HEK293 (cell line): ENCODE results near the gene PTCRA.

Source experiments
- KLF10 ChIP-seq: fragments of 450-650 bp; IDR thresholded peaks from 2 replicates; pipeline ENCODE4 v1.5.1; 2018; ENCODE audit warnings: missing biosample characterization, mild to moderate bottlenecking, missing genetic modification characterization
- PRDM10 ChIP-seq: fragments of 450-650 bp; formaldehyde crosslinking; IDR thresholded peaks from 2 replicates; pipeline ENCODE4 v1.5.1; 2016; ENCODE audit warnings: missing biosample characterization, missing genetic modification characterization
- PRDM2 ChIP-seq: fragments of 450-650 bp; formaldehyde crosslinking; IDR thresholded peaks from 2 replicates; pipeline ENCODE4 v1.5.1; 2016; ENCODE audit warnings: missing biosample characterization, missing genetic modification characterization, borderline replicate concordance
- YY2 ChIP-seq: fragments of 450-650 bp; formaldehyde crosslinking; IDR thresholded peaks from 2 replicates; pipeline ENCODE4 v1.5.1; 2016; ENCODE audit warnings: missing biosample characterization, missing genetic modification characterization
- ZBTB20 ChIP-seq: fragments of 450-650 bp; formaldehyde crosslinking; IDR thresholded peaks from 2 replicates; pipeline ENCODE4 v1.5.1; 2016; ENCODE audit warnings: missing biosample characterization, missing genetic modification characterization
- ZBTB6 ChIP-seq: fragments of 450-650 bp; formaldehyde crosslinking; IDR thresholded peaks from 2 replicates; pipeline ENCODE4 v1.5.1; 2017; ENCODE audit warnings: missing biosample characterization, missing genetic modification characterization
- ZBTB7A ChIP-seq: fragments of 450-650 bp; formaldehyde crosslinking; IDR thresholded peaks from 2 replicates; pipeline ENCODE4 v1.5.1; 2016; ENCODE audit warnings: low read depth, missing biosample characterization, missing genetic modification characterization
- ZBTB8A ChIP-seq: fragments of 450-650 bp; formaldehyde crosslinking; IDR thresholded peaks from 2 replicates; pipeline ENCODE4 v1.5.1; 2016; ENCODE audit warnings: missing biosample characterization, missing genetic modification characterization
- ZNF114 ChIP-seq: fragments of 450-650 bp; formaldehyde crosslinking; IDR thresholded peaks from 2 replicates; pipeline ENCODE4 v1.5.0; 2017; ENCODE audit warnings: missing biosample characterization, missing genetic modification characterization
- ZNF24 ChIP-seq: fragments of 450-650 bp; formaldehyde crosslinking; IDR thresholded peaks from 2 replicates; pipeline ENCODE4 v1.5.1; 2016; ENCODE audit warnings: missing biosample characterization, missing genetic modification characterization
- ZNF266 ChIP-seq: fragments of 450-650 bp; formaldehyde crosslinking; IDR thresholded peaks from 2 replicates; pipeline ENCODE4 v1.5.1; 2016; ENCODE audit warnings: missing biosample characterization, missing genetic modification characterization, low read depth
- ZNF366 ChIP-seq: fragments of 450-650 bp; formaldehyde crosslinking; conservative IDR thresholded peaks from 2 replicates; pipeline ENCODE4 v1.5.1; 2016; ENCODE audit warnings: missing biosample characterization, missing genetic modification characterization
- ZNF391 ChIP-seq: fragments of 450-650 bp; formaldehyde crosslinking; IDR thresholded peaks from 2 replicates; pipeline ENCODE4 v1.5.1; 2016; ENCODE audit warnings: low read depth, missing biosample characterization, missing genetic modification characterization, borderline replicate concordance
- ZNF398 ChIP-seq: fragments of 450-650 bp; formaldehyde crosslinking; IDR thresholded peaks from 2 replicates; pipeline ENCODE4 v1.5.1; 2017; ENCODE audit warnings: missing biosample characterization, missing genetic modification characterization
- ZNF488 ChIP-seq: fragments of 450-650 bp; formaldehyde crosslinking; IDR thresholded peaks from 2 replicates; pipeline ENCODE4 v1.5.1; 2016; ENCODE audit warnings: missing biosample characterization, missing genetic modification characterization
- ZNF549 ChIP-seq: fragments of 450-650 bp; IDR thresholded peaks from 2 replicates; pipeline ENCODE4 v1.5.1; 2018; ENCODE audit warnings: missing biosample characterization, missing genetic modification characterization, mild to moderate bottlenecking, inconsistent platforms, moderate library complexity
- ZNF555 ChIP-seq: fragments of 450-650 bp; formaldehyde crosslinking; conservative IDR thresholded peaks from 2 replicates; pipeline ENCODE4 v1.5.1; 2017; ENCODE audit warnings: missing biosample characterization, mild to moderate bottlenecking, missing genetic modification characterization, inconsistent platforms
- ZNF561 ChIP-seq: fragments of 450-650 bp; IDR thresholded peaks from 2 replicates; pipeline ENCODE4 v1.5.1; 2018; ENCODE audit warnings: missing biosample characterization, missing genetic modification characterization, borderline replicate concordance
- ZNF645 ChIP-seq: fragments of 450-650 bp; formaldehyde crosslinking; IDR thresholded peaks from 2 replicates; pipeline ENCODE4; 2016; ENCODE audit warnings: missing biosample characterization, missing genetic modification characterization
- ZNF692 ChIP-seq: fragments of 450-650 bp; formaldehyde crosslinking; IDR thresholded peaks from 2 replicates; pipeline ENCODE4 v1.5.1; 2016; ENCODE audit warnings: missing biosample characterization, missing genetic modification characterization
- ZNF747 ChIP-seq: fragments of 450-650 bp; formaldehyde crosslinking; IDR thresholded peaks from 2 replicates; pipeline ENCODE4 v1.5.1; 2016; ENCODE audit warnings: missing biosample characterization, missing genetic modification characterization
- ZNF837 ChIP-seq: fragments of 450-650 bp; formaldehyde crosslinking; IDR thresholded peaks from 2 replicates; pipeline ENCODE4 v1.5.1; 2016; ENCODE audit warnings: missing biosample characterization, missing genetic modification characterization

PTCRA gene

GRCh38 chr6:42890311-42891198, 25.3 kb upstream of the PTCRA start (continued):
- TF ChIP-seq ZNF561 (tag by site-specific recombination) (peak; percentile 99), KLF10 (0 out of 2 replicates have a peak, but pooled peaks have one; percentile 14), ZBTB6 (peak; percentile 90), ZBTB8A (tag by site-specific recombination) (peak; percentile 75; the same call in 1 of the 2 replicates), ZNF645 (no peak), ZNF488 (no peak), ZNF837 (tag by site-specific recombination) (0 out of 2 replicates have a peak, but pooled peaks have one; percentile 29), ZBTB7A (tag by site-specific recombination) (no peak), ZNF366 (tag by site-specific recombination) (no peak), ZNF266 (no peak), ZNF692 (peak; percentile 98), ZNF391 (tag by site-specific recombination) (peak; percentile 15; the same call in 1 of the 2 replicates), ZNF114 (tag by site-specific recombination) (no peak), ZBTB20 (tag by site-specific recombination) (peak; percentile 100), ZNF24 (peak; percentile 91), ZNF398 (no peak), ZNF747 (tag by site-specific recombination) (no peak), YY2 (tag by site-specific recombination) (no peak; the same call in 1 of the 2 replicates), ZNF555 (tag by site-specific recombination) (no peak), PRDM10 (tag by site-specific recombination) (peak; percentile 99), ZNF549 (tag by site-specific recombination) (no peak), PRDM2 (tag by site-specific recombination) (no peak)
